BJ (cell line): ENCODE data around the gene FAM163A. TPM values are rescaled to one million over a fixed set of nuclear protein-coding genes. Genes with fewer than 3 reads are reported as not detected.

Source experiments
- CTCF ChIA-PET: fragments of 350-600 bp; formaldehyde crosslinking; extraction: SDS; loops from one replicate; lab custom pipeline; 2021; ENCODE audit warnings: antibody characterized with exemption, inconsistent platforms; lab: Yijun Ruan, JAX
- POLR2A ChIA-PET: fragments of 300-600 bp; sonication (Branson Sonifier 250); formaldehyde crosslinking; extraction: SDS; loops from one replicate; lab custom pipeline; 2021; ENCODE audit warnings: antibody characterized with exemption; lab: Charles Lee
- DNase-seq: peaks from one replicate; pipeline ENCODE4 v3.0.0-alpha.2; 2011; ENCODE audit warnings: low read depth
- H3K27me3 ChIP-seq: 2 replicates; pipeline ENCODE4 v1.6.0; 2011; ENCODE audit warnings: low read length; ENCODE audit not compliant: control insufficient read depth, insufficient read depth
- H3K36me3 ChIP-seq: 2 replicates; pipeline ENCODE4 v1.5.1; 2011; ENCODE audit warnings: low read length; ENCODE audit not compliant: control insufficient read depth, insufficient read depth
- H3K4me3 ChIP-seq: 2 replicates; pipeline ENCODE4 v1.5.1; 2011; ENCODE audit warnings: low read depth, mild to moderate bottlenecking, control low read depth, low read length
- polyA plus RNA-seq: library from polyadenylated mRNA; depleted of rRNA; stranded (reverse); fragments of >200 nt; gene quantifications from 2 replicates; pipeline ENCODE4 v1.2.3, GENCODE V29; 2011
- TF ChIP-seq, protein P1 (sequence below): IDR thresholded peaks from 2 replicates; pipeline ENCODE4 v1.5.1; 2011; ENCODE audit warnings: low read depth, mild to moderate bottlenecking, control low read depth, inconsistent platforms, low read length, moderate library complexity; ENCODE audit not compliant: insufficient read depth

The FAM163A gene
- polyA plus RNA-seq, 1 experiment: not detected

DNA sequence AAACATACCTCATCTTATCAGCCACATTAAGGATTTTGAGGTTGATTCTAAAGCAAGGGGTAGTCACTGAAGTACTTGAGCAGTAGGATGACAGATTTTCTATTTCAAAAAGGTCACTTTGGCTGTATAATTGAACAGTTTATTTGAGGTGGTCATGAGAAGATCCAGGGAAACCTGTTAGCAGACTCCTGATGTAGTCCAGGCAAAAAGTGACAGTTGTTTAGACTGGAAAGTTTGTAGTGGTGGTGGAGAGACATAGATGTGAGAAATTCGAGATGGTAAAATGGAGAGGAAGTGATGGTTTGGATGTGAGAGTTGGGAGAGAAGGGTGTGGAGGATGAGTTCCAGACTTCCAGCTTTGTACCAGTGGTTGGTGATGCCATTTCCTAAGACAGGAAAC is 7.5 kb downstream of the FAM163A start:
- H3K36me3 ChIP-seq: no peaks in the 10 kb centered on the region
- ChIA-PET CTCF (interaction anchor here (1.3 to 1.5 kb wide), 2 partner anchors 12 to 44 kb away, joined by 4 to 6 read pairs; no protein-coding TSS in a partner anchor), POLR2A (no interaction called here)
- H3K4me3 ChIP-seq: no peak overlapping the region
- peaks cover 10% of the 10 kb centered on the region for H3K27me3 ChIP-seq
- TF ChIP-seq, protein P1, sequence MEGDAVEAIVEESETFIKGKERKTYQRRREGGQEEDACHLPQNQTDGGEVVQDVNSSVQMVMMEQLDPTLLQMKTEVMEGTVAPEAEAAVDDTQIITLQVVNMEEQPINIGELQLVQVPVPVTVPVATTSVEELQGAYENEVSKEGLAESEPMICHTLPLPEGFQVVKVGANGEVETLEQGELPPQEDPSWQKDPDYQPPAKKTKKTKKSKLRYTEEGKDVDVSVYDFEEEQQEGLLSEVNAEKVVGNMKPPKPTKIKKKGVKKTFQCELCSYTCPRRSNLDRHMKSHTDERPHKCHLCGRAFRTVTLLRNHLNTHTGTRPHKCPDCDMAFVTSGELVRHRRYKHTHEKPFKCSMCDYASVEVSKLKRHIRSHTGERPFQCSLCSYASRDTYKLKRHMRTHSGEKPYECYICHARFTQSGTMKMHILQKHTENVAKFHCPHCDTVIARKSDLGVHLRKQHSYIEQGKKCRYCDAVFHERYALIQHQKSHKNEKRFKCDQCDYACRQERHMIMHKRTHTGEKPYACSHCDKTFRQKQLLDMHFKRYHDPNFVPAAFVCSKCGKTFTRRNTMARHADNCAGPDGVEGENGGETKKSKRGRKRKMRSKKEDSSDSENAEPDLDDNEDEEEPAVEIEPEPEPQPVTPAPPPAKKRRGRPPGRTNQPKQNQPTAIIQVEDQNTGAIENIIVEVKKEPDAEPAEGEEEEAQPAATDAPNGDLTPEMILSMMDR: no peak
- no peak for DNase-seq

DNA sequence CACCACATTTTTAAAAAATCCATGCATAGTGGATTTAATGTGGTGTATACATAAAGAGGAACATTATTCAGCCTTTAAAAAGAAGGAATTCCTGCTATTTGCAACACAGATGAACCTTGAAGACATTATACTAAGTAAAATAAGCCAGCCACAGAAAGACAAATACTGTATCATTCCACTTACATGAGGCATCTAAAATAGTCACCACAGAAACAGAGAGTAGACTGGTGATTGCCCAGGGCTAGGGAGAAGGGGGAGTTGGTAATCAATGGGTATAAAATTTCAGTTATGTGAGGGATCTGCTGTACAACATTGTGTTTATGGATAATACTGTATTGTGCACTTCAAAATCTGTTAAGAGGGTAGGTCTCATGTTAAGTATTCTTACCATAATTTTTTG is 10.0 kb downstream of the FAM163A start:
- TF ChIP-seq, protein P1: no peak
- DNase-seq: no peak
- ChIA-PET POLR2A (no interaction called here), CTCF (no interaction called here)
- H3K36me3 ChIP-seq: no peaks in the 10 kb centered on the region
- no peak overlapping the region for H3K4me3 ChIP-seq
- H3K27me3 ChIP-seq: no peaks in the 10 kb centered on the region

DNA sequence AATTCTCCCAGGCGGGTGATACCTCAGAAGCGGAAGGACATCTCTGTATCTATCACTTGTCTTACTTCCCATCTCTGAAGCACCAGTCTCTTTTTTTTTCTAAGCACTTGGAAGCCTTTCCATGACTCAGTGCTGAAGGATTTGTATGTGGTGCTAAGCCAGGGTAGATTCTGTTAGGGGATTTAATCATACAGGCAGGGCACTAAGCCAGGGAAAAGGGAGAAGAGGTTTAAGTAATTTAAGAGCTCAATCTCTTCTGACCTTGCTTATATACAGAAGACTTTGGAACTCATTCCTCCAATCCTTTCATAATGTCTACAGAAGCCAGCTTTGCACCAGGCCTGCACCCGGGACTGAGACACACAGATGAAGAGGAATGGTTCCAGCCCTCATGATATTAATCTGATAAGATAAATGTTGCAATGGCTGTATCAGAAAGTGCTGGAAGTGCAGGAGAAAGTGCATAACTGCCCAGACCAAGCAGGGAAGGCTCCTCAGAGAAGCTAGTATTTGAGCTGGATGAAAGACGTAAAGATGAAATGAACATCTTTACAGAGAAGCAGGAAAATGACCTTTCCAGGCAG is 11.0 kb downstream of the FAM163A start:
- H3K27me3 ChIP-seq: no peaks in the 10 kb centered on the region
- ChIA-PET CTCF (interaction anchor here (0.6 kb wide), 1 partner anchor 10 kb away, joined by 3 read pairs; no protein-coding TSS in a partner anchor), POLR2A (no interaction called here)
- TF ChIP-seq, protein P1: no peak
- DNase-seq: peak; percentile 7
- no peak overlapping the region for H3K4me3 ChIP-seq
- no peaks in the 10 kb centered on the region for H3K36me3 ChIP-seq

DNA sequence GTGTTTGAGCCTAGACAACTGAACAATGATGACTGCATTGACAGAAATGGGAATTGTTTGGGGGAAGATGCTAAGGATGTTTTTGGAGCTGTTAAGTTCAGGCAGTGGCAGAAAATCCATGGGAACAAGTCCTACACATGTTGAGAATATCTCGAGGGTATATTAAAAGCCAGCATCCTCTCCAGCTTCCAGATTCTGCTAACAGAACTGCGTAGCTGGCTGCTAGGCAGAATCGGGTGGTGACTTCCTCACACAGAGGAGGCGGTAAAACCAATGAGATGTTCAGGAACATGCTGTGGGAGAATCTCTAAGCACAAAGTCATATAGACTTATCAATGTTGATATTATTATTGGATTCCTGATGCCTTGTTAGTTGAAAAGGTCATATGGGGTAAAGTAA is 14.8 kb downstream of the FAM163A start:
- CTCF ChIA-PET: interaction anchor here (1.0 to 1.1 kb wide), 2 partner anchors 52 to 57 kb away, joined by 3 to 5 read pairs; no protein-coding TSS in a partner anchor
- DNase-seq: no peak

DNA sequence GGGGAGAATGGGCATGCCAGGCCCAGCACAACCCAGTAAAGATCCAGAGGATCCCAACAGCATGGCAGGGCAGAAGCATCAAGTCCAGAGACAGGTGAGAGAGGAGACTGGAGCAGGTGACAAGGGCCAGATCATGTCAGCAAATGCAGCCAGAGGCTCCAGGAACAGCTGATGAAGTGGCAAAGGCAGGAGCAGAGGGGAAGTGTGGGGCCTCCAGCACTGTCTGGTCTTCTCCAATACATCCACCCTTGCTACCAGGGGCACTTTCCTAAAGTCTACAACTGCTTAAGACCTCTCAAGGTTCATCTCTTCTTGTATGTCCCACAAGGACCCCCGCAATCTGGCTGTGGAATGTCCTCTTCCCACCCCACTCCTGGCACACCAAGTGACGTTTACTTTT is 17.4 kb downstream of the FAM163A start:
- POLR2A ChIA-PET: no interaction called here
- H3K27me3 ChIP-seq: peaks cover 4% of the 10 kb centered on the region

More for the DNA sequence above, 14.8 kb downstream of the FAM163A start:
- no peak overlapping the region for H3K4me3 ChIP-seq
- peaks cover 3% of the 10 kb centered on the region for H3K27me3 ChIP-seq
- TF ChIP-seq, protein P1: no peak
- H3K36me3 ChIP-seq: no peaks in the 10 kb centered on the region
- POLR2A ChIA-PET: no interaction called here

More for the DNA sequence above, 17.4 kb downstream of the FAM163A start:
- Histone ChIP-seq H3K4me3 (no peak overlapping the region), H3K36me3 (no peaks in the 10 kb centered on the region)
- DNase-seq: no peak
- TF ChIP-seq, protein P1: no peak
- CTCF ChIA-PET: no interaction called here
